Activated CD4-positive, alpha-beta T cell treated with anti-CD3 and anti-CD28 coated beads for 1 hour (primary cell): ENCODE measurements around the gene HLF.

Experiments
- DNase-seq: peaks from one replicate; pipeline ENCODE4 v3.0.0-alpha.2; 2020

HLF gene

DNA sequence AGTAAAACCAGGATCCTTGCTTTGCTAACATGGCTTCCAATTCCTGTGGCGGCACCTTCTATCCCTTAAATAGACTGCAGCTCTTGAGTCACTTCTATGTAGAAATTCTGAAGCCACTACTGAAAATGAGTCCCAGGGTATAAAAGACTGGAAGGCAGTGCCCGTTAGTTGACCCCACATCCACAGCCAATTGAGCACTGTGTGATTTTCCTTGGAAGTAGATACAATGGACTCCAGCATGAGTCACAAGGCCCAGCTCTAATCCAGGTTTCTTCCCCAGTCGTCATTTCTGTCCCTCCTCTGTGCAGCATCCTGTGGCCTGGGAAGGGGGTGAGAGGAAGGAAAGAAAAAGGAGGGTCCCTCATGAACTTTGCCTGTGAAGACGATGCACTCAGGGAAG, 69.5 kb downstream of the HLF start:
- DNase-seq: no peak

DNA sequence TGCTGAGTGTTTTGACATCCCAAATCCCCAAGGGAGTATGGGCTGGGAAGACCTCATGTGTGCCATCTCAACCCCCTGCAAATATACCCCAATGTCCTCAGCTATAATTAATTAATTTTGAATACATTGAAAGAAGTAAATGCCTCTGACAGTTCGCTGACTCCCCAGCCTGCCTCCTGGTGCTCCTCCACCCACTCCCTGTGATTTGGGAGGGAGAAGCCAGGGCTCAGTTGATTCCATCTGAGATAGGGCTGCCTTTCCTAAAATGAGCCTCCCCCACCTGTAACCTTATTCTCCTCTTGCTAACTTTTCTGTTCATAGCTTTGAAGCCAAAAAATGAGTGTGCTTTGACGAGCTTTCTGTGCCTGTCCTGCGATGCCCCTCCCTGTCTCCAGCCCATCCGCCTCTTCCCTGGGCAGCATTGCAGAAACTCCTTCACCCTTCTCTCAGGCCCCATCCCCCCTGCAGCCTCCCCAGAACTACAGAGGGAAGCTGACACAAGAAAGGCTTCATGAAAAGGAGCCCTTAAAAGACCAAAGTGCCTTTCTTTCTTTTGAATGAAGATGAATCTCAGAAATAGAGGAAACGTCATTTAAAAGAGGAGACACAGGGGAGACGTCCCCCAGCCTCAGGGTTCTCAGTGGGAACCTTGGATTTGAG, 70.3 kb downstream of the HLF start:
- DNase-seq: no peak

DNA sequence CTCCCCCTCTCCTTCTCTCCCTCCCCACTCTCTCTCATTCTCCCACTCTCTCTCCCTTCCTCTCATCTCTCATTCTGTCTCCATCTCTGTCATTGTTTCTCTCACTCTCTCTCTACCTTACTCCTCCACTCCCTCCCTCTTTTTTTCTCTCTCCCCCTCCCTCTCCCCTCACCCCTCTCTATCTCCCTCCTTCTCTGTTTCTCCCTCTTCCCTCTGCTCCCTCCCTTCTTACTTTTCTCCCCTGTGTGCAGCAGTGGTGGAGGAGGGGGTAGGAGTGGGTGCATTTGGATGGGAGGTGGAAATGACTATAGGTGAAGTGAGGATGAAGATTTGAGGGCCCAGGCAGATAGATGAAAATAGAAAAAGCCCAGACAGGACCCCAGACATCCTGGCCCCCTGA, 70.9 kb downstream of the HLF start:
- DNase-seq: no peak

DNA sequence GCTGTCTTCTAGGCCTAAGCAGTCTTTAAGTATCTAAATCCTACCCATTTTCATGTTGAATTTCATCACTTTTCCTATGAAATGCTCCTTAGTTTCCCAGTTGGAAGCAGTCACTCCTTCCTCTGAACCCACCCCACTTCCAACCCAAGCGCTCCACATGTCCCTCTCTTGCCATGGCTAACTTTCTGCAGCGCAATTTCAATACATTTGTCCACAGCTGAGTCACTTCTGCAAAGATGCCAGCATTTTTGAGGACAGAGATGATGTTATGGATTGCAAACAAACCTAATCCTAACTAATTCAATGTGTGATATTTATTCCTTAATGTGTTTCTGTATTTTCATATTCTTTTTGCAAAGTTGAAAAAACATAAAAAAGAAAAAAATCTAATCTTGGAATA, 71.7 kb downstream of the HLF start:
- no peak for DNase-seq

DNA sequence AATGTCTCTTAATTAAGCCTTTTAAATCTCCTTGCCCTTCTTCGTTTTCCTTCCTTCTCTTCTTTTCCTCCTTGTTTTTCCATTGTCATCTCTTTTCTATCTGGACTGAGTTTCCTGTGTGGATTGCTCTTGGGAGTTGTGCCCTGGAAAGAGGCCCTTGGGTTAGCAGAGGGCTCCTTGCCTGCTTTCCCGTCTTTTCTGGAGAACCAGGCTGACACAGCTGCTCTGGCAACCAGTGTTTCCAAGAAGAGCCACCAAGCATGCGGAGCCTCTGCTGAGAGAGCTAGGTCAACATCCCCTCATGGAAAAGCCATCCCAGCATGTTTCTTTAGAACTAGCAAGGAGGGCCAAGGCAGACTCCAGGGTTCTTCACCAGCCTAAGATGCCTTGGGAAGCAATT, 75.4 kb downstream of the HLF start:
- DNase-seq: no peak

DNA sequence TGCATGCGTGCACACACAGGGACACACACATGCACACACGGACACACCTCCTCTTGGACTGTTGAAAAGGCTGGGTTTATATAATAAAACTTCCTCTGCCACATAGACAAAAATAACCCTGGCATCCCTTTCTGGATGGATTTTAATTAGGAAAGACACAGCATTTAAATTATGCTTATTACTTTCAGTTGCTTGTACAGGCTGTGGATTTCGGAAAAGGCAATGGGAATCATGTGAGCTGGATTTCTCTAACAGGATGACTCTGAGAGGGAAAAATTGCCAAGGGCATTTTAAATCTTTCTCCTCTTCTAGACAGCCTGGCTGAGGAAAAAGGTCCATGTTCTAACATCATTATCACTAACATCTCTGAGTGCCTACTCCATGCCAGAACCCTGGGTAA, 75.9 kb downstream of the HLF start:
- DNase-seq: no peak

DNA sequence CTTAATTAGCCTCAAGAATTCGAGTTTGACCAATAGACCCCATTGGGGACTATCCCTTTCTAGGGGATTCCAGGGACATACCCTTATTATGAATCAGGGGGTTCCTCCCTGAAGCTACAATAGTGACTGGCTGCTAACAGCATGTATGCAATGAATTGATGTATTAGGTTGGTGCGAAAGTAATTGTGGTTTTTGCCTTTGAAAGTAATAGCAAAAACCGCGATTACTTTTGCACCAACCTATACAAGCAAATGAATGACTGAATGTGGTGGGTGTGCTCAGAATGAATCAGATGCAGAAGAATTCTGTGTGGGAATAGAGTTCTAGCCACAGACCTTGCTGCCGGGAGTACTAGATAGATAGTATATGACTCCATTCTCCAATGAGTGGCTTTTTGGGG, 76.7 kb downstream of the HLF start:
- DNase-seq: no peak

DNA sequence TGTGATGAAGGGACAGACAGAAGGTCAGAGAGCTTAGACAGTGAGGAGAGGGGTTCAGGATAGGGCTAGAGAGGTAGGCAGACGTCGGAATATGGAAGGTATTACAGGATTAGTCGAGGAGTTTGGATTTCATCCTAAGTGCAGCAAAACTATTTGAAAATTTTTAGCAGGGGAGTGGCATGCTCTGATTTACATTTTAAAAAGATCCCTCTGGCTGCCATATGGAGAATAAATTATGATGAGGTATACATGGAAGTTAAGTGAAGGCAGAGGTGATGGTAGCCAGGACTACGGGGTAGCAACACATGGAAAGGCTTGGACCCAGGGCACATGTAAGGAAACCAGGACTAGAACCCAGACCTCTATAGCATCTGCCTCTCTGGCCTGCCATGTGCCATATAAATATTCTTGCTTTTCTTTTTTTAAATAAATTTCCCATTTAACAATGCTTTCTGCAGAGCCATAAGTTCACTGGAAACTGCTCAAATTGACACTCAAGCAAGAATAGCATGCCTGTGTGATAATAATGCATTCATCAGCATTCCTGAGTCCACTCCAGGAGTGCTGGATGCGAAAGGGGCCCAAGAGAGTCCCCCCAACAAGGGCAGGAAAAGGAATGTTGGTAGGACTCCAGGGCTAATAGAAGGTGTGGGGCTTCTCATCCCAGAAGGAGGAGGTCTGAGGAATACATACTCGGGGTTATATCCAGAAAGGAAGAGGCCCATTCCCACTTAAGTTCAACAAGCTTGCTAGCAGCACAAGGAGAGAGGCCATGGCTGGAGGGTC, 78.2 kb downstream of the HLF start:
- no peak for DNase-seq

DNA sequence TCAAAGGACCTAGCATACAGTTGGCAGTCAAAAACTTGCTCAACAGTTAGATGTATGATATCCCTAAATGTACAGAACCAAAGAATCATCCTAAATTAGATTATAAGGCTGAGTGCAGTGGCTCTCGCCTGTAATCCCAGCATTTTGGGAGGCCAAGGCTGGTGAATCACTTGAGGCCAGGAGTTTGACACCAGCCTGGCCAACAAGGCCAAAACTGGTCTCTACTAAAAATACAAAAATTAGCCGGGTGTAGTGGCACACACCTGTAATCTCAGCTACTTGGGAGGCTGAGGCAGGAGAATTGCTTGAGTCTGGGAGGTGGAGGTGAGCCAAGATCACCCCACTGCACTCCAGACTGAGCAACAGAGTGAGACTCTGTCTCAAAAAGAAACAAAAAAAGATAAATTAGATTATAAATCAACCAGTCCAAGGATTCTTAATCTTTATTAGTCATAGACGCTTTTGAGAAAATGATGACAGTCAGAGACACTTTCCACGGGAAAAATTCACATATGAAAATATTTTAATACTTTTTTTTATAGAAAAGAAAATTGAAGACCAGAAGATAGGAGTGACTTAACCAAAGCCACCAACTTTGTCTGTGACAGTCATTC, 79.2 kb downstream of the HLF start:
- no peak for DNase-seq

DNA sequence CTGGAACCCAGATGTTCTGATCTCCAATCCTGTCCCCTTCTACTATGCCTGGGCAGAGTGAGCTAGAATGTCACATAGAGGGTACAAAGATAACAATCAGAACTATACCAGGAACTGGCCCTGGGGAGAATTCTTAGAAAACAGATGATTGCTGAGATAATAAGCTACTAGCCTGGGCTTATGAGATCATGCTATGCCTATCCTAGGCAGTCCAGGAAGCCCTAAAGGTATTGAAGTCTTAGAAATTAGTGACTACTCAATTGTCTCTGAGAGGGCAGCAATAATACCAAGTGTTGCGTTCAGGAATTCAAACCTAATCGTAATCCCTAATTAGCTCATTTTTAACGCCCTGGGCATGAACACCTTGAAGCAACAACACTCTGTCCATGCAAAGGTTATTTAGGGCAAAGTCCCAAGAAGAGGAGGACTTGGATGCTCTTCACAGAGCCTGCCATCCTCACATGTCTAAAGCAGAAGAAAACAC, 79.8 kb downstream of the HLF start:
- no peak for DNase-seq

DNA sequence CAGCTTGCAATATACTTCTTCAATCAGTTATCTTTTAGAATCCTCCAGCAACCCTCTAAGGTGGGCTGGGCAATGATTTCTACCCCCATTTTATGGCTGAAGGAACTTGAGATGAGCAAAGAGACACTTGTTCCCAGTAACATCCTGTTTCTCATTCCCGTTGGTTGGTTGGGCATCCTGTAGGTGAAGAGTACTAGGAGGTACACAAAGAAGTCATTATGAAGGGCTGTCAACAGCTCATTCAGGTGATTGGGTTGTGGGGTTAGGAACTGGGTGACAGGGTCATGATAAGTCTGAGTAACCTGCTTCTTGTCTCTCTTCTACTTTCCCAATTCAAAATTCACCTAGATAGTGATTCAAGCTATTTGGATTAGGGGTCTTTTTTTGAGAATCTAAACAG, 80.4 kb downstream of the HLF start:
- no peak for DNase-seq

DNA sequence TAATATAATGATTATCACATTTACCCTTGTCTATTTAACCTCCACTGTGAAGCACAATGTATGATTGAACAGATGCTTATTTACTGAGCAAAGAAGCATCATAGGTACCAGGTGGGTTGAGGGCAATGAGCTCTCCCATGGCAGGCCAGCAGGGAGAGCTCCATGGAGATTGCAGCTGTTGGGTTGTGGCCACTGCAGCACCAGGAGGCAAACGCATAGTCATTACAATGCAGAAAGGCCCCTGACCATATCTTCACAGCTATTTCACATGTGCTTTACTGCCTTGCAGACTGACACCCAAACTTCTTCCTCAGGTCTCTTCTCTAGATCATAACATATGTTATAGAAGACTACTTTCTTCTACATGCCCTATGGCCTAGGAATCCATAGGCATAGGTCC, 81.9 kb downstream of the HLF start:
- no peak for DNase-seq

DNA sequence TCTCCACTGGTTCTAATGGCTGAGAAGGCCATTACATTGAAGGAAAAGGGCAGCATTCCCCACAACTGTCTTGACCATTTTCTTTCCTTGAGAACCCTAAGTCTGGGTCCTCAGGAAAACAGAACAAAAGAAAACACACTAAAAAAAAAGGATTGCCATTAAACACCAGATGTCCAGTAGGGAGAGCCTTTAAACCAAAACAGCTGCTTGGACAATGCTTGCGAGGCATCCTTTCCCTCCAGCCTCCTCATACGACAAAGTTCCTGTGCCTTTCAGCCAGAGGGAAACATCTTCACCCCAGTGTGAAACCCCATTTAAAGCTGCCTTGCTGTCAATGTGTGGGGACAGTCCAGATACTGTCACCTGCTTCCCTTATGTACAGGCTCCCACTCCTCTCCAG, 82.6 kb downstream of the HLF start:
- no peak for DNase-seq

DNA sequence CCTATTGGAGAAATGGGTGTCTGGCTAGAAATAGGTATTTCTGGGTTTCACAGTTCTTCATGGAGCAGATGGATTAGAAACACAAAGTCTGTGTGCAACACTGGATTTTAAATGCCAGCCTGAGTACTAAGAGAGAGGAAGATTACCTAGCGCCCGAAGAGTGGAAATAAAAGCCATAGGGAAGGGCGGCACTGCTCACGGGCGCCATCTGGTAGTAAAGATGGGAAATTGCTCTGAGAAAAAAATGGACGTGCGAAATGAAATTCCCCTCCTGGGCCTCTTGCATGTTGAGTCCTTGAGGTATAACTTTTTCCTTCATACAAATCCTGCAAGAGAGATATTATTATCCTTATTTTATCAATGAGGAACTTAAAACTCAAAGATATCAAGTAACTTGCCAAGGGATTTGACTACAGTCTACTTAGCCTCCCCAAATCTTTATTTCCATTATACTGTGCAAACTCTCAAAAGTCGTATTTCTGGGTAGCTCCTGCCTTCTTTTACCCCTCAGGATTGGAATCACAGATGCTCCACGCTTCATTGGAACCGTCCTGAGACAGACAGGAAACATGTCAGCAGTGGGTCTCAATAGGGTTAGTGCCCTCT, 84.1 kb downstream of the HLF start:
- DNase-seq: peak; percentile 11

DNA sequence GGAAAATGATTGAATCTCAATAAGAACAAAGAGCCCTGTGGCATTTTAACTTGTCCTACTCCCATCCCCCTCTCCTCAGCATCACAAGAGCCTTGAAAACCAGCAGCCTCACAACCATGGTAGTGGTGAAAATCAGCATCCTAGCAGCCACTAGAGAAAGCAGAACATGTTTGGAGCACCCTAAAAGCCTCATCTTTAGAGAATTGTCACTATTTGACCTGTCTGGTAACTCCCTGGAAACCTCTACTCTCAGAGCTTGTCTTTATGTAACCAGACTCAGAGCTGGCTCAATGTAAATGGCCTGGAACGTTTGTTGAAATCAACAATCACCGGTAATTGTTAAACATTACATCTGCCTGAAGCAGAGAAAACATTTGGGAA, 86.1 kb downstream of the HLF start:
- no peak for DNase-seq

DNA sequence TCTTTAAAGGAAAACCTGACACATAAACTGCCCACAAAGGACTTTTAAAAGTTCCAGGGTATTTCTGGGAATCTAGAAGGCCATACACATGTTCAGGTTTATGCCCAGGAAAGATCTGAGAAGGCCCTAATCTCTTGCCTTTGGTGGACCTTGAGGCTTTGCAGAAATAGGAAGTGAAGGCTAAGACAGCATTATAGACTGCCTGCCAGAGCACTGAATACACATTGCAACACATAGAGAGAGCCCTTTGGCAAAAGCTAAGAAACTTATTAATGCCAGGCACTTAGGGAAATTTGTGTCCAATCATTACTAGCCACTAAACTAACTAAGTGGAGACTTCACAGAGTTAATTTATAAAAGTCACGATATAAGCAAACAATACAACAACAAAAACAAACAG, 86.5 kb downstream of the HLF start:
- DNase-seq: no peak

DNA sequence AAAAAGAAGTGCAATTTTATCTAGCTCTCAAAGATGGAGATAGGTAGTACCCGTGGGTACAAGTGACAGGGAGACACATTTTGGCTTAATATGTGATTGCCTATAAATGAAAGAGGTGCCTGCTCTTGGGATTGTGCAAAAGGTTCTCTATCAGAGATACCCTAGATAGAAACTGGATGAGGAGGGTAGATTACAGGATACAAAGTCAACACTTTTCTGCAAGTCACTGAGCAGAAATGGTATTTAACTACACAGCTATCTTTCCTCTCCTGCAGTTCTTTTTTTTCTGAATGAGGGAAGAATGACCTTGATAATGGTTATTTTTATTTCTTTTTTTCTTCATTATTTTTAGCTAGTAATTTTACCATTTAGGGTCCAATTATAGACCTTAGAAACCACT, 89.2 kb downstream of the HLF start:
- no peak for DNase-seq

DNA sequence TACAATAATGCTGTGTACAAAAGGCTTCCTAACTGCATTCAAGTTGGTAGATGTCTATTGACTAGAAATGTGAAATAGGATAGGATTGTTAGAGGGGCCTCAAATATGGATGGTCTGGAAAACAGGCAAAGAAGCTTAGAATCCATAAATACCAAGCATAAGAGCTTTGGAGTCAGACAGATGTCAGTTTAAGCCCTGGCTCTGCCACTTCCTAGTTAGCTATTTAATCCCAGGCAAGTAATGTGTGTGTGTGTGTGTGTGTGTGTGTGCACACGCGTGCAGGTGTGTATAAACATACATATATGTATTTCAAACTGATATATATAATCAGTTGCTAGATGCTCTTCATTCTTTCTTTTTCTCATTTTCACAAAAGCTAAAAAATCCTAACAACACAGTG, 90.2 kb downstream of the HLF start:
- no peak for DNase-seq

DNA sequence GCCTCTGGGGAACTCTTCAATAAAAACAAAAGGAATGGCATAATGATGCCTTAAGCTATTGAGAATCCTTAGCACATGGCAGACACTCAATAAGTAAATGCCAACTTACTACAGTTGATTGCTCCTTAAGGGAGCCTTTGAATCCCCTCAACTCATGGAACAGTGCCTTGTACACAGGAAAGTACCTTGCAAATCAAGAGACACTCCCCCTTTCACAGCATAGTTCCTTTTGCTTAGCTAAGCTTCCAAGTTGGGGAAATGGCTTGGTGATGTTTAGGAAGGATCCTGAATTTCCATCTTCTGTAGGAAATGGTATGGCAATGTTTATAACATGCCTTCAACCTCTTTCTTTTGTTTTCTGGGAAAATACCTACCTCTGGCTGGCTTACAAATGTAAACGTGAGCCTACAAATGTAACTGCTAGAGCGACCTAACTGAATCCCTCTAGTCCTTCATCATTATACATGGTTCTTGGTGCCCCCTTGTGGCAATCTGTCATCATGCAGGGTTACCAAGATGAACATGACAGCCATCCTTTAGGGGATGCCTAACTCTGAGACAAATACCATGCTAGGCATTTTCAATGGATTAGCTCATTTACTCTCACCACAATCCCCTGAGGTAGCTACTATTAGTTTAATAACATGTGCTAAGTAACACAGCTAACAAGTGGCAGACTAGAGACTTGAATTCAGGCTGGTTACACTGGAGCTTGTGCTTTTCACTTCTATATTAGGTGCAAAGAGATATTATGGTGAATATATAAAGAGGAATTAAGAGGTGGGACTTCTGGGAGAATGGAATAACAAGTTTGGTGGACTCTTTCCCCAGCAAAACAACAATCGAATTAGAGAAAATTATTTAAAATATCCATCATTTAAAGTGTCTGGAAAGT, 91.9 kb downstream of the HLF start:
- DNase-seq: peak; percentile 30

DNA sequence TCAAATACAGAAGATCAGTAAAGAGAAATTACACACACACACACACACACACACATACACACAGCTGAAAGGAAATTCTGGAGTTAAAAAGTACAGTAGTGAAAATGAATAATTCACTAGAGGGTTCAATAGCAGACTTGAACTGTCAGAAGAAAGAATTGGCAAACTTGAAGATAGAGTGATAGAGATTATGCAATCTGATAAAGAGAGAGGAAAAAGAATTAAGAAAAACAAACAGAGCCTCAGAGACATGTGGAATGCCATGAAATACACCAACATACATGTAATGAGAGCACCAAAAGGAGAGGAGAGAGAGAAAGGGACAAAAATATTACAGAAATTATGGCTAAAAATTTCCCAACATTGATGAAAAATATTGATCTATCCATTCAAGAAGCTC, 96.2 kb downstream of the HLF start:
- DNase-seq: no peak

DNA sequence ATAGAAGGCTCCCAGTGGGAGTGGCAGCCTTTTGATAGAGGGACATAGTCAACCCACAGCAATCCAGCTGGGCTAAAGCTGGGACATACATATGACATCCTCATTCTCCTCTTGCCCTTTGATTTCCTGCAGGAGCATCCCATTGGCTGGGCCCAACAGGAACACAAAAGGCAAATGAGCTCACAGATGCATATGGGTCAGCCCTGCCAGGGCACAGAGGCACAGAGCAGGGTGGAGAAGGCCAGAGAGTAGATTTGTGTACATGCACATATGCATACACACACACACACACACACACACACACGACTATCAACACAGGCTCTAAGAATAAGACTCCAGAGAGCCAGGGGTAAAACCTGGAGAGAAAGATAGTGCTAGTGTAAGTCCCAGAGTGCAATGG, 98.3 kb downstream of the HLF start:
- no peak for DNase-seq

DNA sequence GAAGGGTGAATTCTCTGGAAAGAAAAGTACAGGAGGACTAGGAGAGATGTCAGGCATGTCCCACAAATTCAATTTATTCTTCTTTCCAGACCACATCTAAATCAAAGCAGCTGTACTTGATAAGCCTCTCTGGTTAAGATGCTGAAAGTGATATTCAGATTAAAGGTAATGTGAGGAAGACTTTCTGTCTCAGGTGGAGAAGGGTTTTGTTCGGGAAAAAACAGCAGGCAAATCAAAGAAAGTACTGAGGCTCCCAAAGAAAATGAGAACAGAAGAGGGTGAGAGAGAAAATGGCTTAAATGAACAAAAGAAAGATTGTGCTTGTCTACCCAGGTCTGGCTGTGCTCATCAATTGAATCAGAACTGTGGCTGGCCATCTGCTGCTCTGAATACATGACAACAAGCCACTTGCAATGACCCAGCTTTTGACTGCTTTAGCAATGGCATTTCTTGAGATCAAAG, 101.3 kb downstream of the HLF start:
- DNase-seq: no peak

DNA sequence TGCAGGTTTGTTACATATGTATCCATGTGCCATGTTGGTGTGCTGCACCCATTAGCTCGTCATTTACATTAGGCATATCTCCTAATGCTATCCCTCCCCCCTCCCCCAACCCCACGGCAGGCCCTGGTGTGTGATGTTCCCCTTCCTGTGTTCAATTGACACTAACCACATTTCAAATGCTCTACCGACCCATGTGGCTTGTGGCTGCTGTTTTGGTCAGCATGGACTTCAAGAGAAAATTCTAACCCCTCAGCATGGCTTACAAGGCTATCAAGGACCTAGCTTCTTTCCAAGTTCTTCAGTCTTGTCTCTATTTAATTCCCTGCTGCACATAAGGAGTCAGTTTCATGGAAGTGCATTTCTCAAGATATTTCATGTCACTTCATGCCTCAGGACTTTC, 103.9 kb downstream of the HLF start:
- DNase-seq: no peak
